GM12864 (cell line): ENCODE data around the gene SENP3.

ENCODE experiments used
- DNase-seq: peaks from one replicate; pipeline ENCODE4 v3.0.0-alpha.2; 2011; ENCODE audit warnings: low read depth
- H3K4me3 ChIP-seq: 2 replicates; pipeline ENCODE4 v1.5.1; 2011; ENCODE audit warnings: mild to moderate bottlenecking, low read depth, low read length, control low read depth
- TF ChIP-seq, protein P1 (sequence below): IDR thresholded peaks from 2 replicates; pipeline ENCODE4 v1.5.1; 2011; ENCODE audit warnings: low read depth, mild to moderate bottlenecking, moderate library complexity, low read length, control low read depth, inconsistent platforms; ENCODE audit errors: missing control alignments

The SENP3 gene

DNA sequence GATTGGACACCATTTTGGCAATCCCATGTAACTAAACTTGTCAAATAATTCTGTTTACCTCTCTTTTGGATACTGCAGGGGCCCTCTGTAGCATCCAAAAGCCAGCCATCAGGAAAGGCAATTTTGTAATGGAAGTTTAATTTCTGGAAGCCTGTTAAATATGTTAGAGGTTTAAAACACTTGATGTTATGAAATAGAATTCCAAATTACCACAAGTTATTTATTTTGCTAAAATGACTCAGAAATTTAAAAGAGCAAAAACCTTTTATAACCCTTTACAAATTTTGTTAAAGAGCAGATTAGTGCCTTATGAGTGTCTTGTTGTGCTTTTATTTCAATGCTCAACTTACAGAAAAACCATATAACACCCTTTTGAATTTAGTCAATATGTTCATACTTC is 32.9 kb upstream of the SENP3 start:
- no peak overlapping the region for H3K4me3 ChIP-seq
- TF ChIP-seq, protein P1, sequence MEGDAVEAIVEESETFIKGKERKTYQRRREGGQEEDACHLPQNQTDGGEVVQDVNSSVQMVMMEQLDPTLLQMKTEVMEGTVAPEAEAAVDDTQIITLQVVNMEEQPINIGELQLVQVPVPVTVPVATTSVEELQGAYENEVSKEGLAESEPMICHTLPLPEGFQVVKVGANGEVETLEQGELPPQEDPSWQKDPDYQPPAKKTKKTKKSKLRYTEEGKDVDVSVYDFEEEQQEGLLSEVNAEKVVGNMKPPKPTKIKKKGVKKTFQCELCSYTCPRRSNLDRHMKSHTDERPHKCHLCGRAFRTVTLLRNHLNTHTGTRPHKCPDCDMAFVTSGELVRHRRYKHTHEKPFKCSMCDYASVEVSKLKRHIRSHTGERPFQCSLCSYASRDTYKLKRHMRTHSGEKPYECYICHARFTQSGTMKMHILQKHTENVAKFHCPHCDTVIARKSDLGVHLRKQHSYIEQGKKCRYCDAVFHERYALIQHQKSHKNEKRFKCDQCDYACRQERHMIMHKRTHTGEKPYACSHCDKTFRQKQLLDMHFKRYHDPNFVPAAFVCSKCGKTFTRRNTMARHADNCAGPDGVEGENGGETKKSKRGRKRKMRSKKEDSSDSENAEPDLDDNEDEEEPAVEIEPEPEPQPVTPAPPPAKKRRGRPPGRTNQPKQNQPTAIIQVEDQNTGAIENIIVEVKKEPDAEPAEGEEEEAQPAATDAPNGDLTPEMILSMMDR = no peak
- DNase-seq = no peak

DNA sequence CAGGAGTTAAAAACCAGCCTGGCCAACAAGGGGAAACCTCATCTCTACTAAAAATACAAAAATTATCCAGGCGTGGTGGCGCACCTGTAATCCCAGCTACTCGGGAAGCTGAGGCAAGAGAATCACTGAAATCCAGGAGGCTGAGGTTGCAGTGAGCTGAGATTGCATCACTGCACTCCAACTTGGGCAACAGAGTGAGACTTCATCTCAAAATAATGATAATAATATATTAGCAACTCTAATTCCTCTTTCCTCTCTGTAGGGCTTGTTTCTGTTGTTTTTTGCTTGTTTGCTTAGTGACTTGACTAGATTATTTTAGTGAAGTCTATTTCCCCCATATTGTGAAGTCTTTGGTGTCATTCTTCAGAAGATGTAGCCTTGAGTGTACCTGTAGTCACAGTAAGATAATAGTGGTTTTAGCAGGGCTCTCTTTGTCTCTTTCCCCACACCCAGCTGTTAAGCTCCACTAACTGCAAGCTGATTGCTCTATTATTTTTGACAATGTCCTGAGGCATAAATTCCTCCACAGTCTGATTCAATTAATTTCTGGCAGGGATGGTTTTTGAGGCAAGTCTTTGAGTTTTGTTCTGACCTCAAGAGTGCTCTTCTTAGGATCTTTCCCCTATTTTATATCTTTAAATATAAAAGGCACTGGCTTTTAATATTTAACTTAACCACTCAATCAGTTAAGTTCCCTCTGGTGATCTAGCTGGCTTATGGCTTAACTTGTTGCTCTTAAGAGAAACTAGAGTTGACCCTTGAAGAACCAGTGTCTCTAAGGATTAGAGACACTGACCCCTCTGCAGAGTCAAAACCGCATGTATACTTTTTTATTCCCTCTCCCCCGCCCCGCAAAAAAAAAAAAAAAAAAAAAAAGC is 31.5 kb upstream of the SENP3 start:
- H3K4me3 ChIP-seq = no peak overlapping the region
- no peak for DNase-seq
- TF ChIP-seq, protein P1 = no peak

DNA sequence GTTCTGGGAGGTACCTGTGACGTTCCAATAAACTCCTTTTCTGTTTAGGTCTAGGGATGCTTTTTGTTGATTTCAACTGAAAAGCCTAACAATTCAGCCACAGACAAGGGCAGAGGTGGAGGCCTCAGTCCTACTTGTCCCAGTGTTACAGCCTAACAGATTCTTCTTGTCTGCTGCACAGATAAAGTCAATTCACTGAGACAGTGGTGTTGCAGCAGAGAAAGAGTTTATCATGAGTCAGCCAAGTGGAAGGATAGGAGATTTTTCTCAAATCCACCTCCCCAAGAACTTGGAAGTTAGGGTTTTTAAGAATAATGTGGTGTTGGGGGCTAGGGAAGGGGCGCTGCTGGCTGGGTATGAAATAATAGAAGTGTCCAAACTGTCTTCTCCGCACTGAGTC is 23.7 kb upstream of the SENP3 start:
- H3K4me3 ChIP-seq = no peak overlapping the region
- TF ChIP-seq, protein P1 = no peak
- no peak for DNase-seq

DNA sequence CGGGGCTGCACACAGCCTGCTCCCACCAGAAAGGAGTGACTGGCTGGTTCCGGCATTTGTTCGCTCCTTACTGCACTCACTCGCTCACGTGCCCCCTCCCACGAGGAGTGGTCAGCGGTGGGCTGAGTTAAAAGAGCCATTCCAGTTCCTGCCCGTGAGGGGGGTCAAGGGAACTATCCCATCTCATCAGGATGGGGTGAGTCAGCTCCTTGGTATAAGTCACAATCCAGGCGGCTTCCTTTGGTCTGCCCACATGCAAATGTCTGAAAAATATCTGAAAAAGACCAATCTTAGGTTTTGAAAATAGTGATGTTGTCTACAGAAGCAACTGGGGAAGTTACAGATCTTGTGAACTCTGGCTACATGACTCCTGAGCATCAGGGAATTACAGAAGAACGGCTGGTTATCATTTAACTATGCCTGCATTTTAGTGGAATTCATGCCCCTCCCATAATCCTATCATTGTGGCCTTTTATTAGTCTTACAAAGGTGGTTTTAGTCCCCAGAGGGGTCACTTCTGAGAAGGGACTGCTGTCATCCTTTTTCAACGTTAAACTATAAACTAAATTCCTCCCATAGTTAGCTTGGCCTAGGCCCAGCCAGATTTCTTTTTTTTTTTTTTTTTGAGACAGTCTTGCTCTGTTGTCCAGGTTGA is 22.7 kb upstream of the SENP3 start:
- H3K4me3 ChIP-seq = no peak overlapping the region
- no peak for DNase-seq
- TF ChIP-seq, protein P1 = no peak

DNA sequence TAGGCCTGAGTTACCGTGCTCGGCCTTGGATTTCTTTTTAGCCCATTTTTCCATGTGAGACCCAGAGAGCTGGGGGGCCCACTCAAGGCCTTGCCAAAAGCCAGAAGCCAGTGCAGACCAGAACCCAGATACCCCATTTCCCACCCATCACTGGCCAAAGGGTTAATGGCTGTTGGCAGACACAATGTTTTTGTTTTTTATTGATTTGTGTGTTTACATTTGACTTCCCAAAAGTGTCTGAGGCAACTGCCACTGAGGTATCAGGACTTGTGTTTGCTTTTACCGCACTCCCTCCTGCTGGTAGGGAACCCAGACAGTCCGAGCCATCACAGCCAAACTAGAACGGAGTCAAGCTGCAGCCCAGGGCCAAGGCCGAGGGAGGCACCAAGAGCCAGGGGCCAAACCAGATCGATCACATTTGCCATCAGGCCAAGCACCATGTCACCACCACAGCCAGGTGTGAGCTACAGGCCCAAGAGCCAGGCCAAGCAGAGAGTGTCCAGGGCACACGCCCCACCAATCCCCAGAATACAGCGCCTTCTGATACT is 20.6 kb upstream of the SENP3 start:
- DNase-seq = no peak
- H3K4me3 ChIP-seq = no peak overlapping the region
- TF ChIP-seq, protein P1 = no peak

DNA sequence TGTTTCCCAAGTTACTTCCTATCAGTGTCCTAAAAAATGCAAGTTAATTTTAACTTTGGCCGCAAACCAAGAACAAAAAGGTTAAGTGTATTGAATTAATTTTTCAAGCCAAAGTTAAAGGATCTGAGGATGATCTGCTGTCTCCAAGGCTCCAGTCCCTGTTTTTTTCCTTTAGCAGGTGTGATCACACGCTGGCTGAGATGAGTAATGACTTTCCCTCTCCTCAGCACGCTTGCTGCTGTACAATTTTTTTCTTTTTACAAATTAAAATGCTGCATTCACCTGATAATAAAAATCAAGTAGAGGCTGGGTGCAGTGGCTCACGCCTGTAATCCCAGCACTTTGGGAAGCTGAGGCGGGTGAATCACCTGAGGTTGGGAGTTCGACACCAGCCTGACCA is 16.8 kb upstream of the SENP3 start:
- H3K4me3 ChIP-seq = no peak overlapping the region
- DNase-seq = no peak
- TF ChIP-seq, protein P1 = no peak
